ENCODE results near the gene CADM3. TPM values are rescaled to one million over a fixed set of nuclear protein-coding genes. Genes with fewer than 3 reads are reported as not detected.

CADM3 gene
- total and polyA plus RNA-seq, 12 donors: 0.83 to 7.8 (median 2.8) TPM; not detected in 1

GRCh38 chr1:159196543-159196942 lies 25.1 kb downstream of the CADM3 start:
- H3K27me3 ChIP-seq: no peaks in the 10 kb centered on the region
- 58 to 77% (median 68%) methylated on average over 5 of the region's 5 CpGs for WGBS, 4 donors
- no peak overlapping the region for H3K27ac ChIP-seq
- H3K9me3 ChIP-seq (replicated peaks in 1 of 3): no peaks in the 10 kb centered on the region
- no peak for TF ChIP-seq CTCF (IDR thresholded peaks at IDR 0.05)
- no peak for TF ChIP-seq POLR2A (IDR thresholded peaks at IDR 0.05)
- no peaks in the 10 kb centered on the region for H3K36me3 ChIP-seq (replicated peaks in 1 of 2)
- no peak for DNase-seq
- H3K4me3 ChIP-seq: no peak overlapping the region
- intact Hi-C loops (cut with DNase I): loop anchor here in 1 of 2 donors (5.0 kb wide), 1 partner anchor 34 kb away; no protein-coding TSS in a partner anchor
- H3K4me1 ChIP-seq (replicated peaks in 1 of 2): no peaks in the 10 kb centered on the region

- Histone ChIP-seq H3K4me3 (no peak overlapping the region), H3K9me3 (replicated peaks in 1 of 3) (no peaks in the 10 kb centered on the region), H3K4me1 (replicated peaks in 1 of 2) (no peaks in the 10 kb centered on the region), H3K27ac (no peak overlapping the region), H3K36me3 (replicated peaks in 1 of 2) (no peaks in the 10 kb centered on the region), H3K27me3 (no peaks in the 10 kb centered on the region)
- peak; percentile 80 to 97 (median 92) for TF ChIP-seq CTCF (IDR thresholded peaks at IDR 0.05)
- TF ChIP-seq POLR2A (IDR thresholded peaks at IDR 0.05): no peak
- intact Hi-C loops (cut with DNase I): loop anchor here in 1 of 2 donors (5.0 kb wide), 1 partner anchor 36 kb away; no protein-coding TSS in a partner anchor
- 38 to 58% (median 49%) methylated on average over 9 to 12 of the region's 12 CpGs for WGBS, 4 donors
- DNase-seq: peak; percentile 70 to 94 (median 82)
These were observed 26.4 kb downstream of the CADM3 start for GRCh38 chr1:159197561-159198557.

- intact Hi-C loops (cut with DNase I): loop anchor here (5.0 kb wide), 1 partner anchor 38 kb away; no protein-coding TSS in a partner anchor
- WGBS, 4 donors: 63 to 78% (median 71%) methylated on average over 5 of the region's 5 CpGs
- TF ChIP-seq CTCF (IDR thresholded peaks at IDR 0.05) (no peak), POLR2A (IDR thresholded peaks at IDR 0.05) (no peak)
- no peak for DNase-seq
- no peak overlapping the region for H3K27ac ChIP-seq
- no peak overlapping the region for H3K4me3 ChIP-seq
- H3K4me1 ChIP-seq (replicated peaks in 1 of 2): no peaks in the 10 kb centered on the region
- H3K36me3 ChIP-seq (replicated peaks in 1 of 2): no peaks in the 10 kb centered on the region
- H3K9me3 ChIP-seq (replicated peaks in 1 of 3): no peaks in the 10 kb centered on the region
- no peaks in the 10 kb centered on the region for H3K27me3 ChIP-seq
These were observed 28.5 kb downstream of the CADM3 start for GRCh38 chr1:159199901-159200300.

GRCh38 chr1:159200769-159201168 lies 29.4 kb downstream of the CADM3 start:
- WGBS, 4 donors: 29 to 53% (median 32%) methylated on average over 14 to 18 of the region's 18 CpGs
- no peak for DNase-seq
- Histone ChIP-seq H3K9me3 (replicated peaks in 1 of 3) (no peaks in the 10 kb centered on the region), H3K27me3 (peaks cover 4% of the 10 kb centered on the region), H3K4me3 (no peak overlapping the region), H3K27ac (no peak overlapping the region), H3K4me1 (replicated peaks in 1 of 2) (no peaks in the 10 kb centered on the region), H3K36me3 (replicated peaks in 1 of 2) (no peaks in the 10 kb centered on the region)
- TF ChIP-seq POLR2A (IDR thresholded peaks at IDR 0.05) (no peak), CTCF (IDR thresholded peaks at IDR 0.05) (no peak)
- intact Hi-C loops (cut with DNase I): loop anchor here in 1 of 2 donors (5.0 kb wide), 1 partner anchor 38 kb away; no protein-coding TSS in a partner anchor

Measured in adrenal gland (tissue), 12 donors.